Measurements from ENCODE around the gene TBX2.

DNA sequence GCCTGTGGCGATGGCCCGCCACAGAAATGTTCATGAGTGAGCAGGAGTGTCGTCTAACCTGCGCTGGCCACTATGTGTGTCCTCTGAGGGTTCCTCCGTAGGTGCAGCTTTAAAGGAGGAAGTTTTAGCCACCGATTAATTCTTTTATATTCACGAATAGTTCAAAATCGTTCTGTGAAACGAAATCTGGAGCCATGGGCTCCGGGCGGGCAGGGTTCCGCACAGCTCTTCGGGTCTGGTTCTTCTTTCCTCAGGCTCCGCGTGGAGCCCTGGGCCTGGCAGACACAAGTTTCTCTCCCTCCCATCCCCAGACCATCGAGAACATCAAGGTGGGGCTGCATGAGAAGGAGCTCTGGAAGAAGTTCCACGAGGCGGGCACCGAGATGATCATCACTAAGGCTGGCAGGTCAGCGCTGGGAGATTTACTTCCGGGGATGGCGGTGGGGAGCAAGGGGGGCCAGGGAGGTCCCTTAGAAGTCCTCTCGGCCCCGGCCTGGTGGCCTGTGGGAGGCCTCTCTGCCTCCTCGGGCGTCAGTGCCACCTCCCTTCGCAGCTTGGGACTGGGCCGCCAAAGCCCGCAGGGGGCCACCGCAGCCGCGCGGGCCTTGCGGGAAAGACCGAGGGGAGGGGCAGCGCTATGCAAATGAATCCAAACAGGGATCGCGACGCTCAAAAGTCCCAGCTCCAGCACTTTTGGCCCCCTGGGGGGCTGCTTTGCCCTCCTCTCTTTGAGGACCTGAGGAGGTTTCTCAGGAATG lies 57.8 kb downstream of the TBX2 start:
- TF ChIP-seq, protein P1, sequence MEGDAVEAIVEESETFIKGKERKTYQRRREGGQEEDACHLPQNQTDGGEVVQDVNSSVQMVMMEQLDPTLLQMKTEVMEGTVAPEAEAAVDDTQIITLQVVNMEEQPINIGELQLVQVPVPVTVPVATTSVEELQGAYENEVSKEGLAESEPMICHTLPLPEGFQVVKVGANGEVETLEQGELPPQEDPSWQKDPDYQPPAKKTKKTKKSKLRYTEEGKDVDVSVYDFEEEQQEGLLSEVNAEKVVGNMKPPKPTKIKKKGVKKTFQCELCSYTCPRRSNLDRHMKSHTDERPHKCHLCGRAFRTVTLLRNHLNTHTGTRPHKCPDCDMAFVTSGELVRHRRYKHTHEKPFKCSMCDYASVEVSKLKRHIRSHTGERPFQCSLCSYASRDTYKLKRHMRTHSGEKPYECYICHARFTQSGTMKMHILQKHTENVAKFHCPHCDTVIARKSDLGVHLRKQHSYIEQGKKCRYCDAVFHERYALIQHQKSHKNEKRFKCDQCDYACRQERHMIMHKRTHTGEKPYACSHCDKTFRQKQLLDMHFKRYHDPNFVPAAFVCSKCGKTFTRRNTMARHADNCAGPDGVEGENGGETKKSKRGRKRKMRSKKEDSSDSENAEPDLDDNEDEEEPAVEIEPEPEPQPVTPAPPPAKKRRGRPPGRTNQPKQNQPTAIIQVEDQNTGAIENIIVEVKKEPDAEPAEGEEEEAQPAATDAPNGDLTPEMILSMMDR (conservative IDR thresholded peaks at IDR 0.05 in 1 of 2, IDR thresholded peaks at IDR 0.05 in 1 of 2; ENCODE audit: low read depth in 1 of 2, low read length in 2 of 2) = no peak
- TF ChIP-seq EZH2 (IDR thresholded peaks at IDR 0.05; ENCODE audit: low read length, missing control alignments) = no peak
